IMR-90 (cell line): ENCODE measurements around the gene LTF. TPM values are rescaled to one million over a fixed set of nuclear protein-coding genes. Genes with fewer than 3 reads are reported as not detected.

Experiments
- ATAC-seq: fragments of 200-7000 bp; cut with Tn5 transposase; 2 replicates; pipeline ENCODE4 v1.9.1; 2020; ENCODE audit warnings: low read depth, mild to moderate bottlenecking, moderate library complexity
- BruUV-seq: library from RNA; stranded (reverse); fragments of 400-500 nt; replicated peaks from 2 replicates; lab custom pipeline; 2021; lab: Mats Ljungman, UMichigan
- CTCF ChIA-PET: fragments of 300-600 bp; formaldehyde crosslinking; extraction: SDS; loops from one replicate; lab custom pipeline; 2021; ENCODE audit warnings: antibody characterized with exemption; lab: Yijun Ruan, JAX
- POLR2A ChIA-PET: fragments of 300-600 bp; sonication (Branson Sonifier 250); formaldehyde crosslinking; loops from one replicate; lab custom pipeline; 2022; ENCODE audit warnings: antibody characterized with exemption; ENCODE audit not compliant: unreplicated experiment; lab: Charles Lee
- DNase-seq: peaks from one replicate; pipeline ENCODE4 v3.0.0; 2013
- H2AFZ ChIP-seq: replicated peaks from 2 replicates; pipeline ENCODE3; 2013; ENCODE audit warnings: low read length, mild to moderate bottlenecking; ENCODE audit not compliant: poor library complexity
- H2AK5ac ChIP-seq: 2 replicates; pipeline ENCODE4 v1.6.1; 2013; ENCODE audit warnings: low read depth, low read length, inconsistent platforms
- H2AK9ac ChIP-seq: replicated peaks from 2 replicates; pipeline ENCODE3; 2013; ENCODE audit warnings: mild to moderate bottlenecking, low read depth, low read length, moderate library complexity; ENCODE audit not compliant: poor library complexity
- H2BK120ac ChIP-seq: 2 replicates; pipeline ENCODE4 v1.6.1; 2013; ENCODE audit warnings: low read depth, low read length, inconsistent platforms
- H2BK15ac ChIP-seq: 3 replicates; pipeline ENCODE4 v1.6.1; 2013; ENCODE audit warnings: low read depth, low read length, inconsistent platforms
- H2BK20ac ChIP-seq: 2 replicates; pipeline ENCODE4 v1.6.1; 2013; ENCODE audit warnings: low read depth, mild to moderate bottlenecking, inconsistent platforms, low read length, moderate library complexity
- H2BK5ac ChIP-seq: 2 replicates; pipeline ENCODE4 v1.6.1; 2013; ENCODE audit warnings: mild to moderate bottlenecking, low read depth, low read length, inconsistent platforms; ENCODE audit not compliant: poor library complexity, severe bottlenecking
- H3K14ac ChIP-seq: replicated peaks from 2 replicates; pipeline ENCODE4 v1.6.1; 2013; ENCODE audit warnings: low read depth, low read length, inconsistent platforms
- H3K18ac ChIP-seq: 2 replicates; pipeline ENCODE4 v1.6.1; 2013; ENCODE audit warnings: low read depth, low read length, control low read depth
- H3K23ac ChIP-seq: 2 replicates; pipeline ENCODE4 v1.6.1; 2013; ENCODE audit warnings: low read depth, low read length, inconsistent platforms
- H3K27ac ChIP-seq: 2 replicates; pipeline ENCODE4 v1.5.1; 2013; ENCODE audit warnings: mild to moderate bottlenecking, control low read depth, low read length; ENCODE audit not compliant: insufficient read depth
- H3K27me3 ChIP-seq: 2 replicates; pipeline ENCODE4 v1.6.1; 2013; ENCODE audit warnings: low read length; ENCODE audit not compliant: control insufficient read depth, insufficient read depth
- H3K36me3 ChIP-seq: 2 replicates; pipeline ENCODE4 v1.6.1; 2013; ENCODE audit warnings: low read length, mixed read lengths; ENCODE audit not compliant: control insufficient read depth, insufficient read depth
- H3K4ac ChIP-seq: 2 replicates; pipeline ENCODE4 v1.6.1; 2013; ENCODE audit warnings: low read depth, low read length, inconsistent platforms
- H3K4me1 ChIP-seq: 2 replicates; pipeline ENCODE4 v1.6.1; 2013; ENCODE audit warnings: low read length, mixed read lengths; ENCODE audit not compliant: control insufficient read depth, insufficient read depth
- H3K4me2 ChIP-seq: 2 replicates; pipeline ENCODE4 v1.6.1; 2013; ENCODE audit warnings: low read depth, mild to moderate bottlenecking, control low read depth, low read length, moderate library complexity
- H3K4me3 ChIP-seq: 2 replicates; pipeline ENCODE4 v1.5.1; 2013; ENCODE audit warnings: low read depth, mild to moderate bottlenecking, control low read depth, low read length, moderate library complexity; ENCODE audit not compliant: insufficient read depth
- H3K56ac ChIP-seq: 2 replicates; pipeline ENCODE4 v1.6.1; 2013; ENCODE audit warnings: low read length, inconsistent platforms; ENCODE audit not compliant: insufficient read depth; ENCODE audit errors: extremely low read depth
- H3K79me1 ChIP-seq, 2 experiments: 2 replicates each; pipeline ENCODE4 v1.6.1; 2013; ENCODE audit warnings: low read length in 2 of 2, inconsistent platforms in 1 of 2, low read depth in 1 of 2
- H3K9ac ChIP-seq: 2 replicates; pipeline ENCODE4 v1.6.1; 2013; ENCODE audit warnings: low read depth, low read length, control low read depth
- H3K9me1 ChIP-seq: 2 replicates; pipeline ENCODE4 v1.6.1; 2013; ENCODE audit warnings: low read length, inconsistent platforms; ENCODE audit not compliant: insufficient read depth
- H3K9me3 ChIP-seq: 2 replicates; pipeline ENCODE4 v1.6.1; 2013; ENCODE audit warnings: low read length; ENCODE audit not compliant: control insufficient read depth, insufficient read depth
- H4K20me1 ChIP-seq: 2 replicates; pipeline ENCODE4 v1.6.1; 2013; ENCODE audit warnings: low read length, inconsistent platforms; ENCODE audit not compliant: insufficient read depth
- H4K5ac ChIP-seq: 2 replicates; pipeline ENCODE4 v1.6.1; 2013; ENCODE audit warnings: mild to moderate bottlenecking, low read depth, low read length, control low read depth
- H4K8ac ChIP-seq, 2 experiments: 2 replicates each; pipeline ENCODE4 v1.6.1; 2013; ENCODE audit warnings: low read depth in 2 of 2, low read length in 2 of 2, control low read depth in 1 of 2, inconsistent platforms in 1 of 2
- H4K91ac ChIP-seq: 2 replicates; pipeline ENCODE4 v1.6.1; 2013; ENCODE audit warnings: low read depth, low read length, inconsistent platforms; ENCODE audit not compliant: insufficient read depth
- BHLHE40 ChIP-seq: fragments of 150-350 bp; IDR thresholded peaks from 2 replicates; pipeline ENCODE4 v1.6.1; 2016; ENCODE audit warnings: mild to moderate bottlenecking, low read depth, low read length
- CEBPB ChIP-seq: IDR thresholded peaks from 2 replicates; pipeline ENCODE4 v1.6.1; 2012; ENCODE audit warnings: low read depth, low read length, improper control_type of control experiment
- CHD1 ChIP-seq: IDR thresholded peaks from 2 replicates; pipeline ENCODE4 v1.6.1; 2012; ENCODE audit warnings: low read depth, low read length, improper control_type of control experiment
- FOS ChIP-seq: fragments of 150-350 bp; IDR thresholded peaks from 2 replicates; pipeline ENCODE4 v1.6.1; 2016; ENCODE audit warnings: low read depth, low read length
- MAFK ChIP-seq: IDR thresholded peaks from 2 replicates; pipeline ENCODE4 v1.6.1; 2012; ENCODE audit warnings: low read depth, low read length, improper control_type of control experiment
- MAZ ChIP-seq: IDR thresholded peaks from 2 replicates; pipeline ENCODE4 v1.6.1; 2012; ENCODE audit warnings: low read depth, mild to moderate bottlenecking, low read length, improper control_type of control experiment, moderate library complexity, borderline replicate concordance
- MXI1 ChIP-seq: IDR thresholded peaks from 2 replicates; pipeline ENCODE4 v1.6.1; 2012; ENCODE audit warnings: low read depth, mild to moderate bottlenecking, low read length, moderate library complexity, borderline replicate concordance
- NFE2L2 ChIP-seq: fragments of 150-350 bp; IDR thresholded peaks from 2 replicates; pipeline ENCODE4 v1.6.1; 2016; ENCODE audit warnings: low read depth, mild to moderate bottlenecking, low read length
- POLR2A ChIP-seq: IDR thresholded peaks from 2 replicates; pipeline ENCODE4 v1.6.1; 2012; ENCODE audit warnings: mild to moderate bottlenecking, low read depth, low read length
- RAD21 ChIP-seq: IDR thresholded peaks from 2 replicates; pipeline ENCODE4 v1.6.1; 2012; ENCODE audit warnings: low read length, improper control_type of control experiment
- RCOR1 ChIP-seq: IDR thresholded peaks from 2 replicates; pipeline ENCODE4 v1.6.1; 2012; ENCODE audit warnings: mild to moderate bottlenecking, low read length, improper control_type of control experiment; ENCODE audit not compliant: insufficient replicate concordance
- RFX5 ChIP-seq: IDR thresholded peaks from 2 replicates; pipeline ENCODE4 v1.8.0; 2012; ENCODE audit warnings: low read depth, mild to moderate bottlenecking, low read length, moderate library complexity
- SMC3 ChIP-seq: fragments of 150-350 bp; IDR thresholded peaks from 2 replicates; pipeline ENCODE4 v1.6.1; 2016; ENCODE audit warnings: low read depth, mild to moderate bottlenecking, antibody characterized with exemption, low read length, moderate library complexity
- USF2 ChIP-seq: fragments of 150-350 bp; IDR thresholded peaks from 2 replicates; pipeline ENCODE4 v1.6.1; 2017; ENCODE audit warnings: mild to moderate bottlenecking, antibody characterized with exemption, low read length, low read depth
- WGBS, 2 experiments: methylation state at CpG; one replicate each; pipeline versions ENCODE4 v1.1.5 to v1.1.7; 2013; ENCODE audit warnings: missing lambda C conversion rate in 2 of 2; ENCODE audit not compliant: insufficient read length in 1 of 2; ENCODE audit errors: extremely low coverage in 2 of 2; 5-methylcytosine and 5-hydroxymethylcytosine counted together
- dilution Hi-C: fragments of 300-500 bp; cut with HindIII; formaldehyde crosslinking; loops from one replicate; pipeline ENCODE4 v1.14.3; 2018; ENCODE audit warnings: low sequenced_read_pairs; ENCODE audit not compliant: unreplicated experiment
- in situ Hi-C: fragments of 300-500 bp; cut with MboI; formaldehyde crosslinking; loops from 3 replicates; pipeline ENCODE4 v1.14.3; 2019; ENCODE audit warnings: low sequenced_read_pairs, inconsistent platforms, mixed read lengths
- intact Hi-C: fragments of 100-400 bp; cut with micrococcal nuclease; formaldehyde crosslinking; loops from 2 replicates; pipeline ENCODE4 v1.10.0; 2022
- polyA plus RNA-seq, 3 experiments: library from polyadenylated mRNA; depleted of rRNA; stranded (reverse); fragments of >200 nt; gene quantifications; 2 replicates each; pipeline ENCODE4 v1.2.3, GENCODE V29; 2012; ENCODE audit warnings: low replicate concordance in 1 of 3
- total RNA-seq: library from RNA; depleted of rRNA; stranded (reverse); fragments of >200 nt; gene quantifications from 2 replicates; pipeline ENCODE4 v1.2.3, GENCODE V29; 2012
- TF ChIP-seq, protein P1 (sequence below): conservative IDR thresholded peaks from 2 replicates; pipeline ENCODE4 v1.5.1; 2012; ENCODE audit warnings: mild to moderate bottlenecking, low read depth, low read length, improper control_type of control experiment
- TF ChIP-seq, protein P2 (sequence below): fragments of 150-350 bp; IDR thresholded peaks from 2 replicates; pipeline ENCODE4 v1.6.1; 2016; ENCODE audit warnings: low read depth, mild to moderate bottlenecking, low read length, moderate library complexity, borderline replicate concordance

LTF gene
- total and polyA plus RNA-seq, 2 of the 4 experiments (the other 2 are of a cell fraction) = not detected

- Histone ChIP-seq H2AK9ac (no peak overlapping the region), H2BK120ac (no peak overlapping the region), H2BK5ac (no peak overlapping the region), H4K20me1 (no peaks in the 10 kb centered on the region), H3K9me3 (peaks cover 2% of the 10 kb centered on the region), H3K4me1 (no peaks in the 10 kb centered on the region), H2BK20ac (no peak overlapping the region), H3K4ac (no peak overlapping the region), H2BK15ac (no peak overlapping the region), H3K27me3 (peaks cover 51% of the 10 kb centered on the region), H3K4me2 (no peak overlapping the region), H4K8ac (no peak overlapping the region), H3K4me3 (no peak overlapping the region), H3K79me1 (no peaks in the 10 kb centered on the region), H3K56ac (no peak overlapping the region), H4K5ac (no peak overlapping the region), H3K27ac (no peak overlapping the region), H3K14ac (no peak overlapping the region), H3K18ac (no peak overlapping the region), H3K23ac (no peak overlapping the region), H3K36me3 (no peaks in the 10 kb centered on the region), H2AFZ (no peak overlapping the region), H4K91ac (no peak overlapping the region), H3K9ac (no peak overlapping the region), H3K9me1 (no peaks in the 10 kb centered on the region), H2AK5ac (no peak overlapping the region)
- dilution Hi-C loops = no loop called here
- DNase-seq (no peak), ATAC-seq (no peak)
- CTCF ChIA-PET = interaction anchor here (1.1 to 1.8 kb wide), 2 partner anchors 11 to 355 kb away, joined by 3 to 7 read pairs; no protein-coding TSS in a partner anchor
- BruUV-seq = no TSS peak
- intact Hi-C loops = no loop called here
- in situ Hi-C loops = no loop called here
- TF ChIP-seq, protein P1, sequence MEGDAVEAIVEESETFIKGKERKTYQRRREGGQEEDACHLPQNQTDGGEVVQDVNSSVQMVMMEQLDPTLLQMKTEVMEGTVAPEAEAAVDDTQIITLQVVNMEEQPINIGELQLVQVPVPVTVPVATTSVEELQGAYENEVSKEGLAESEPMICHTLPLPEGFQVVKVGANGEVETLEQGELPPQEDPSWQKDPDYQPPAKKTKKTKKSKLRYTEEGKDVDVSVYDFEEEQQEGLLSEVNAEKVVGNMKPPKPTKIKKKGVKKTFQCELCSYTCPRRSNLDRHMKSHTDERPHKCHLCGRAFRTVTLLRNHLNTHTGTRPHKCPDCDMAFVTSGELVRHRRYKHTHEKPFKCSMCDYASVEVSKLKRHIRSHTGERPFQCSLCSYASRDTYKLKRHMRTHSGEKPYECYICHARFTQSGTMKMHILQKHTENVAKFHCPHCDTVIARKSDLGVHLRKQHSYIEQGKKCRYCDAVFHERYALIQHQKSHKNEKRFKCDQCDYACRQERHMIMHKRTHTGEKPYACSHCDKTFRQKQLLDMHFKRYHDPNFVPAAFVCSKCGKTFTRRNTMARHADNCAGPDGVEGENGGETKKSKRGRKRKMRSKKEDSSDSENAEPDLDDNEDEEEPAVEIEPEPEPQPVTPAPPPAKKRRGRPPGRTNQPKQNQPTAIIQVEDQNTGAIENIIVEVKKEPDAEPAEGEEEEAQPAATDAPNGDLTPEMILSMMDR = no peak
- no peak for TF ChIP-seq MXI1
- TF ChIP-seq RFX5 = no peak
- no peak for TF ChIP-seq FOS
- TF ChIP-seq RAD21 = no peak
- no peak for TF ChIP-seq BHLHE40
- no peak for TF ChIP-seq NFE2L2
- TF ChIP-seq SMC3 = no peak
- no peak for TF ChIP-seq MAZ
- TF ChIP-seq MAFK = no peak
- TF ChIP-seq CEBPB = no peak
- TF ChIP-seq RCOR1 = no peak
- TF ChIP-seq CHD1 = no peak
- TF ChIP-seq, protein P2, sequence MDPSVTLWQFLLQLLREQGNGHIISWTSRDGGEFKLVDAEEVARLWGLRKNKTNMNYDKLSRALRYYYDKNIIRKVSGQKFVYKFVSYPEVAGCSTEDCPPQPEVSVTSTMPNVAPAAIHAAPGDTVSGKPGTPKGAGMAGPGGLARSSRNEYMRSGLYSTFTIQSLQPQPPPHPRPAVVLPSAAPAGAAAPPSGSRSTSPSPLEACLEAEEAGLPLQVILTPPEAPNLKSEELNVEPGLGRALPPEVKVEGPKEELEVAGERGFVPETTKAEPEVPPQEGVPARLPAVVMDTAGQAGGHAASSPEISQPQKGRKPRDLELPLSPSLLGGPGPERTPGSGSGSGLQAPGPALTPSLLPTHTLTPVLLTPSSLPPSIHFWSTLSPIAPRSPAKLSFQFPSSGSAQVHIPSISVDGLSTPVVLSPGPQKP = no peak
- TF ChIP-seq USF2 = no peak
- TF ChIP-seq POLR2A = no peak
- POLR2A ChIA-PET = no interaction called here
- WGBS, 2 experiments = no CpG with 5 or more reads among the region's 3 CpGs
Measured at GRCh38 chr3:46438831-46439230, 25.9 kb downstream of the LTF start.
